H9 (cell line): ENCODE measurements around the gene DNAJC22. TPM values are rescaled to one million over a fixed set of nuclear protein-coding genes. Genes with fewer than 3 reads are reported as not detected.
A peak's percentile ranks its signal among the peaks of the same experiment; 100 is the strongest.

ENCODE experiments used
- DNase-seq: peaks from one replicate; pipeline ENCODE4 v3.0.0-alpha.2; 2017
- H2AFZ ChIP-seq: one replicate; pipeline ENCODE4 v1.6.1; 2013; ENCODE audit warnings: mild to moderate bottlenecking, low read length, control low read depth, moderate library complexity
- H2AK5ac ChIP-seq: 2 replicates; pipeline ENCODE4 v1.6.1; 2013; ENCODE audit warnings: low read length, control low read depth, mixed read lengths; ENCODE audit not compliant: insufficient read length
- H2BK120ac ChIP-seq: one replicate; pipeline ENCODE4 v1.6.1; 2013; ENCODE audit warnings: low read depth, mild to moderate bottlenecking, low read length, control low read depth, inconsistent platforms; ENCODE audit not compliant: poor library complexity, severe bottlenecking
- H2BK12ac ChIP-seq: 2 replicates; pipeline ENCODE4 v1.6.1; 2013; ENCODE audit warnings: low read length, control low read depth, mixed read lengths, low read depth; ENCODE audit not compliant: insufficient read length
- H2BK15ac ChIP-seq: 2 replicates; pipeline ENCODE4 v1.6.1; 2013; ENCODE audit warnings: low read depth, low read length, control low read depth
- H2BK20ac ChIP-seq: one replicate; pipeline ENCODE4 v1.6.1; 2013; ENCODE audit warnings: low read depth, mild to moderate bottlenecking, low read length, control low read depth, inconsistent platforms; ENCODE audit not compliant: poor library complexity, severe bottlenecking
- H2BK5ac ChIP-seq: 2 replicates; pipeline ENCODE4 v1.6.1; 2013; ENCODE audit warnings: low read length, control low read depth, mixed read lengths; ENCODE audit not compliant: insufficient read length
- H3K14ac ChIP-seq: 2 replicates; pipeline ENCODE4 v1.6.1; 2013; ENCODE audit warnings: low read length, control low read depth; ENCODE audit not compliant: insufficient read depth
- H3K18ac ChIP-seq: 2 replicates; pipeline ENCODE4 v1.6.1; 2013; ENCODE audit warnings: low read depth, mild to moderate bottlenecking, mixed read lengths, low read length, control low read depth; ENCODE audit not compliant: insufficient read length
- H3K23ac ChIP-seq: 2 replicates; pipeline ENCODE4 v1.6.1; 2013; ENCODE audit warnings: low read length, control low read depth, mixed read lengths, low read depth; ENCODE audit not compliant: insufficient read length
- H3K23me2 ChIP-seq: 2 replicates; pipeline ENCODE4 v1.6.1; 2013; ENCODE audit warnings: low read depth, mild to moderate bottlenecking, mixed read lengths, low read length, control low read depth; ENCODE audit not compliant: insufficient read length, poor library complexity, severe bottlenecking
- H3K27ac ChIP-seq: 2 replicates; pipeline ENCODE4 v1.5.1; 2013; ENCODE audit warnings: low read length, control low read depth, mixed read lengths, low read depth; ENCODE audit not compliant: insufficient read length
- H3K27me3 ChIP-seq: 2 replicates; pipeline ENCODE4 v1.6.1; 2013; ENCODE audit warnings: low read length, control low read depth, inconsistent platforms; ENCODE audit not compliant: insufficient read depth
- H3K4ac ChIP-seq: 2 replicates; pipeline ENCODE4 v1.6.1; 2013; ENCODE audit warnings: low read depth, mild to moderate bottlenecking, control low read depth, inconsistent platforms, low read length, moderate library complexity
- H3K4me1 ChIP-seq: 2 replicates; pipeline ENCODE4 v1.6.1; 2013; ENCODE audit warnings: low read length, control low read depth, inconsistent platforms; ENCODE audit not compliant: insufficient read depth
- H3K4me2 ChIP-seq: 2 replicates; pipeline ENCODE4 v1.6.1; 2013; ENCODE audit warnings: low read length, control low read depth, mixed read lengths; ENCODE audit not compliant: insufficient read length, insufficient read depth
- H3K56ac ChIP-seq: 2 replicates; pipeline ENCODE4 v1.6.1; 2013; ENCODE audit warnings: low read depth, mild to moderate bottlenecking, mixed read lengths, low read length, control low read depth; ENCODE audit not compliant: insufficient read length
- H3K79me1 ChIP-seq: 2 replicates; pipeline ENCODE4 v1.6.1; 2013; ENCODE audit warnings: low read depth, mild to moderate bottlenecking, moderate library complexity, low read length, control low read depth, inconsistent platforms; ENCODE audit not compliant: insufficient read depth, poor library complexity, severe bottlenecking
- H3K79me2 ChIP-seq: 2 replicates; pipeline ENCODE4 v1.6.1; 2013; ENCODE audit warnings: low read length, control low read depth, inconsistent platforms; ENCODE audit not compliant: insufficient read depth
- H3K9ac ChIP-seq: 2 replicates; pipeline ENCODE4 v1.6.1; 2013; ENCODE audit warnings: low read length, control low read depth, mixed read lengths; ENCODE audit not compliant: insufficient read length; ENCODE audit errors: extremely low read depth
- H3K9me3 ChIP-seq: one replicate; pipeline ENCODE4 v1.6.1; 2013; ENCODE audit warnings: low read depth, low read length, inconsistent platforms; ENCODE audit not compliant: control insufficient read depth
- H3T11ph ChIP-seq: one replicate; pipeline ENCODE4 v1.6.1; 2013; ENCODE audit warnings: mild to moderate bottlenecking, low read length, control low read depth, inconsistent platforms
- H4K20me1 ChIP-seq: one replicate; pipeline ENCODE4 v1.6.1; 2013; ENCODE audit not compliant: control insufficient read depth, insufficient read length, insufficient read depth
- H4K5ac ChIP-seq: 2 replicates; pipeline ENCODE4 v1.6.1; 2013; ENCODE audit warnings: low read depth, mild to moderate bottlenecking, mixed read lengths, low read length, control low read depth; ENCODE audit not compliant: insufficient read length
- H4K8ac ChIP-seq: replicated peaks from 2 replicates; pipeline ENCODE4 v1.6.1; 2013; ENCODE audit warnings: low read length, control low read depth, mixed read lengths, low read depth; ENCODE audit not compliant: insufficient read length
- H4K91ac ChIP-seq: 2 replicates; pipeline ENCODE4 v1.6.1; 2013; ENCODE audit warnings: low read depth, mild to moderate bottlenecking, moderate library complexity, mixed read lengths, low read length, control low read depth; ENCODE audit not compliant: insufficient read length
- H3K27ac Mint-ChIP-seq, 3 experiments: 2 replicates in 2 of 3; 3 replicates in 1 of 3; pipeline ENCODE4 v1.8.0; 2020 to 2021; ENCODE audit warnings: mixed read lengths in 3 of 3, mild to moderate bottlenecking in 1 of 3, moderate library complexity in 1 of 3
- H3K27me3 Mint-ChIP-seq: 2 replicates; pipeline ENCODE4 v1.8.0; 2021; ENCODE audit warnings: low read depth, mild to moderate bottlenecking, moderate library complexity, mixed read lengths
- H3K36me3 Mint-ChIP-seq, 3 experiments: 2 replicates in 2 of 3; 3 replicates in 1 of 3; pipeline ENCODE4 v1.8.0; 2020 to 2021; ENCODE audit warnings: low read depth in 3 of 3, mixed read lengths in 3 of 3; ENCODE audit not compliant: insufficient read depth in 1 of 3
- H3K4me1 Mint-ChIP-seq, 2 experiments: 2 replicates each; pipeline ENCODE4 v1.8.0; 2020; ENCODE audit warnings: mixed read lengths in 2 of 2
- H3K4me3 Mint-ChIP-seq, 2 experiments: 2 replicates in 1 of 2; 3 replicates in 1 of 2; pipeline ENCODE4 v1.8.0; 2020 to 2021; ENCODE audit warnings: mild to moderate bottlenecking in 2 of 2, mixed read lengths in 2 of 2, moderate library complexity in 1 of 2
- H3K9me3 Mint-ChIP-seq, 2 experiments: 2 replicates in 1 of 2; 3 replicates in 1 of 2; pipeline ENCODE4 v1.8.0; 2020; ENCODE audit warnings: mild to moderate bottlenecking in 2 of 2, mixed read lengths in 2 of 2, moderate library complexity in 1 of 2
- CTCF ChIP-seq: fragments of 200-600 bp; sonication (generic); conservative IDR thresholded peaks from 3 replicates; pipeline ENCODE4 v1.8.0; 2021; ENCODE audit warnings: antibody characterized with exemption, mild to moderate bottlenecking
- WGBS: extraction: QIAGEN DNeasy Blood & Tissue Kit; methylation state at CpG from one replicate; pipeline ENCODE4 v1.1.7; 2013; ENCODE audit warnings: missing lambda C conversion rate, low lambda C conversion rate, mixed read lengths; ENCODE audit not compliant: insufficient read length; ENCODE audit errors: extremely low coverage; 5-methylcytosine and 5-hydroxymethylcytosine counted together
- total RNA-seq: library from RNA; stranded (reverse); gene quantifications from 2 replicates; pipeline ENCODE4 v1.2.1, GENCODE V29; 2021

The DNAJC22 gene
- total RNA-seq, 1 experiment from 2014 or later: 3.2 TPM

- Histone ChIP-seq H3K9ac (no peak overlapping the region), H3K27ac (no peak overlapping the region), H2AFZ (no peak overlapping the region), H4K20me1 (peaks cover 3% of the 10 kb centered on the region), H3K4me1 (peaks cover 3% of the 10 kb centered on the region; the same call in 1 of the 2 replicates), H3K27me3 (peaks cover 57% of the 10 kb centered on the region), H4K91ac (no peak overlapping the region), H2BK120ac (no peak overlapping the region), H3K14ac (no peak overlapping the region), H4K5ac (no peak overlapping the region), H3K23ac (no peak overlapping the region), H2BK5ac (no peak overlapping the region), H3K4ac (no peak overlapping the region), H2BK15ac (no peak overlapping the region), H3K23me2 (peaks cover 26% of the 10 kb centered on the region), H2AK5ac (no peak overlapping the region), H3K79me1 (no peaks in the 10 kb centered on the region), H3K79me2 (no peaks in the 10 kb centered on the region), H2BK12ac (no peak overlapping the region), H4K8ac (no peak overlapping the region), H3T11ph (no peak overlapping the region), H3K18ac (no peak overlapping the region), H2BK20ac (no peak overlapping the region), H3K9me3 (no peaks in the 10 kb centered on the region), H3K56ac (no peak overlapping the region), H3K4me2 (peak overlapping the region; percentile 45)
- peak overlapping the region; percentile 61 to 87 for H3K4me3 Mint-ChIP-seq
- WGBS: no CpG with 5 or more reads among the region's 37 CpGs
- peak; percentile 99 for TF ChIP-seq CTCF
- peak; percentile 92 for DNase-seq
- H3K36me3 Mint-ChIP-seq: peaks cover 0 to 1% (median 0%) of the 10 kb centered on the region in 3 experiments; a peak in 1 of 7 replicates
- H3K27ac Mint-ChIP-seq: no peak overlapping the region
- H3K4me1 Mint-ChIP-seq: peaks cover 27 to 32% of the 10 kb centered on the region in 2 experiments
- peaks cover 1 to 3% of the 10 kb centered on the region in 2 experiments; a peak in 2 of 5 replicates for H3K9me3 Mint-ChIP-seq
- peaks cover 82% of the 10 kb centered on the region for H3K27me3 Mint-ChIP-seq
Measured at GRCh38 chr12:49347311-49348193, 864 bp downstream of the DNAJC22 start.
